Activated CD4-positive, alpha-beta T cell treated with anti-CD3 and anti-CD28 coated beads, Interleukin-10, Interleukin-2, amounts not matched to agents 100 ng/mL and 50 ng/mL, durations not matched to agents 16 hours and 8 hours (primary cell): ENCODE results near the gene TSSK2.

ENCODE experiments used
- DNase-seq: peaks from one replicate; pipeline ENCODE4 v3.0.0-alpha.2; 2020

Gene TSSK2

GRCh38 chr22:19172213-19173046 lies 41.3 kb downstream of the TSSK2 start:
- DNase-seq = no peak

- DNase-seq = no peak
Measured at GRCh38 chr22:19173047-19174035, 42.2 kb downstream of the TSSK2 start.

- DNase-seq = no peak
Measured at GRCh38 chr22:19174106-19175025, 43.3 kb downstream of the TSSK2 start.

GRCh38 chr22:19175026-19175601 lies 44.0 kb downstream of the TSSK2 start:
- no peak for DNase-seq

GRCh38 chr22:19175602-19176174 lies 44.6 kb downstream of the TSSK2 start:
- DNase-seq = no peak

GRCh38 chr22:19176175-19176643 lies 45.1 kb downstream of the TSSK2 start:
- DNase-seq = no peak

- no peak for DNase-seq
Measured at GRCh38 chr22:19176732-19177131, 45.6 kb downstream of the TSSK2 start.

- DNase-seq = no peak
Measured at GRCh38 chr22:19177164-19178064, 46.3 kb downstream of the TSSK2 start.

- peak; percentile 41 for DNase-seq
Measured at GRCh38 chr22:19178065-19178656, 47.1 kb downstream of the TSSK2 start.

GRCh38 chr22:19178657-19179496 lies 47.8 kb downstream of the TSSK2 start, which contains the start of gene SLC25A1:
Gene SLC25A1, minus strand, starts transcription at chr22:19178736. Its CDS starts 63 bp downstream, at chr22:19178673.
- peak; percentile 96 for DNase-seq

- peak; percentile 78 for DNase-seq
Measured at GRCh38 chr22:19179497-19180048, 48.5 kb downstream of the TSSK2 start.

- no peak for DNase-seq
Measured at GRCh38 chr22:19180234-19180633, 49.1 kb downstream of the TSSK2 start.

GRCh38 chr22:19180740-19181410 lies 49.8 kb downstream of the TSSK2 start:
- DNase-seq = no peak

- DNase-seq = no peak
Measured at GRCh38 chr22:19181786-19182471, 50.8 kb downstream of the TSSK2 start.
